Activated CD8-positive, alpha-beta memory T cell treated with anti-CD3 and anti-CD28 coated beads for 24 hours (primary cell): ENCODE results near the gene CARD11.
A peak's percentile ranks its signal among the peaks of the same experiment; 100 is the strongest.

Experiments
- DNase-seq: peaks from one replicate; pipeline ENCODE4 v3.0.0-alpha.2; 2020

Gene CARD11

GRCh38 chr7:2864204-2864985, 179.3 kb downstream of the CARD11 start:
- no peak for DNase-seq

- peak; percentile 89 for DNase-seq
These were observed 180.1 kb downstream of the CARD11 start for GRCh38 chr7:2863461-2864066.

- peak; percentile 73 for DNase-seq
These were observed 180.8 kb downstream of the CARD11 start for GRCh38 chr7:2862831-2863361.

- DNase-seq, result no peak
These were observed 182.2 kb downstream of the CARD11 start for GRCh38 chr7:2861509-2861908.

GRCh38 chr7:2860627-2861133, 183.0 kb downstream of the CARD11 start:
- DNase-seq, result no peak

GRCh38 chr7:2859952-2860351, 183.7 kb downstream of the CARD11 start:
- DNase-seq, result no peak

- DNase-seq, result no peak
These were observed 185.0 kb downstream of the CARD11 start for GRCh38 chr7:2858621-2859020.

- DNase-seq, result no peak
These were observed 187.1 kb downstream of the CARD11 start for GRCh38 chr7:2856388-2857169.
